ENCODE measurements around the gene CYTH3. TPM values are rescaled to one million over a fixed set of nuclear protein-coding genes. Genes with fewer than 3 reads are reported as not detected.

CYTH3 gene
- total RNA-seq, 1 donor from 2014 or later = 2.6 TPM

DNA sequence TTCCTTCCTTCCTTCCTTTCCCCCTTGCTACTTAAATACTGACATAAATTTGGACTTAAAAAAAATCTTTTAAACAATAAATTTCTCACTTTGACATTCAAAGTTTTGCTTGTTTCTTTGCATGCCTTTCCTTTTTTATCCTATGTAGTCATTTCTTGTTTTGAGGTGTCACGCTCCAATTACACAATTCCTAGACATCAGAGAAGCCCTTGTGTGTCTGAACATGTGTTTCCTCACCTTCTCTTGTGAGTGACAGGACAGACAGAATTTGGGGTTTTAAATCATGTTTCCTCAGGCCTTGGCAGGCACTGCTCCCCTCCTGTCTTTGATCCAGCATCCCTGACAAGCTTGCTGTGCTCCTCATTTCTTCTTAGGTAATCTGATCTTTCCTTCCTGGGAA is 91.3 kb downstream of the CYTH3 start:
- POLR2A ChIA-PET = no interaction called here
- H3K27ac Mint-ChIP-seq = no peak overlapping the region
- peaks cover 2% of the 10 kb centered on the region for H3K27me3 Mint-ChIP-seq
- H3K4me1 Mint-ChIP-seq = no peaks in the 10 kb centered on the region
- TF ChIP-seq, protein P1, sequence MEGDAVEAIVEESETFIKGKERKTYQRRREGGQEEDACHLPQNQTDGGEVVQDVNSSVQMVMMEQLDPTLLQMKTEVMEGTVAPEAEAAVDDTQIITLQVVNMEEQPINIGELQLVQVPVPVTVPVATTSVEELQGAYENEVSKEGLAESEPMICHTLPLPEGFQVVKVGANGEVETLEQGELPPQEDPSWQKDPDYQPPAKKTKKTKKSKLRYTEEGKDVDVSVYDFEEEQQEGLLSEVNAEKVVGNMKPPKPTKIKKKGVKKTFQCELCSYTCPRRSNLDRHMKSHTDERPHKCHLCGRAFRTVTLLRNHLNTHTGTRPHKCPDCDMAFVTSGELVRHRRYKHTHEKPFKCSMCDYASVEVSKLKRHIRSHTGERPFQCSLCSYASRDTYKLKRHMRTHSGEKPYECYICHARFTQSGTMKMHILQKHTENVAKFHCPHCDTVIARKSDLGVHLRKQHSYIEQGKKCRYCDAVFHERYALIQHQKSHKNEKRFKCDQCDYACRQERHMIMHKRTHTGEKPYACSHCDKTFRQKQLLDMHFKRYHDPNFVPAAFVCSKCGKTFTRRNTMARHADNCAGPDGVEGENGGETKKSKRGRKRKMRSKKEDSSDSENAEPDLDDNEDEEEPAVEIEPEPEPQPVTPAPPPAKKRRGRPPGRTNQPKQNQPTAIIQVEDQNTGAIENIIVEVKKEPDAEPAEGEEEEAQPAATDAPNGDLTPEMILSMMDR (IDR thresholded peaks at IDR 0.05) = no peak
- CTCF ChIA-PET = no interaction called here
- H3K9me3 Mint-ChIP-seq = no peaks in the 10 kb centered on the region
- no peak overlapping the region for H3K4me3 Mint-ChIP-seq
- H3K36me3 Mint-ChIP-seq (ENCODE audit: low read depth) = peaks cover 5% of the 10 kb centered on the region
- intact Hi-C loops (cut with micrococcal nuclease) = no loop called here
- ATAC-seq (ENCODE audit: low read depth) (no peak), DNase-seq (no peak)

DNA sequence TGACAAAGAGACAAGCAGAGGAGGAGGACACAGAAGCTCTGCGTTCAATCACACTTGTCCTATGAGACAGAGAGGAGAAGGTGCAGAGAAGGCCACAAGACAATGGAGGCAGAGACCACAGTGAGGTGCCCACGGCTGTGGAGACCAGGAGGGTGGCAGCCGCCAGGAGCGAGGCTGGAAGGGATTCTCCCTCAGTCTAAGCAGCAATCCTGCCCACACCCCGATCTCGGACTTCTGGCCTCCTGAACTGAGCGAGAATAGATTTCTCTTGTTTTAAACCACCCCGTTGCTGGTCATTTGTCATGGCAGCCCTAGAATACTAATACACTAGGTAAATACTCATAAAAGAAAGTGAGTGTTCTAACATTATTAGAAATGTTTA is 92.1 kb downstream of the CYTH3 start:
- H3K9me3 Mint-ChIP-seq = no peaks in the 10 kb centered on the region
- POLR2A ChIA-PET = no interaction called here
- H3K27ac Mint-ChIP-seq = no peak overlapping the region
- H3K4me3 Mint-ChIP-seq = no peak overlapping the region
- H3K27me3 Mint-ChIP-seq = peaks cover 2% of the 10 kb centered on the region
- TF ChIP-seq, protein P1 (IDR thresholded peaks at IDR 0.05) = no peak
- intact Hi-C loops (cut with micrococcal nuclease) = no loop called here
- ATAC-seq (ENCODE audit: low read depth) = no peak
- H3K36me3 Mint-ChIP-seq (ENCODE audit: low read depth) = peaks cover 5% of the 10 kb centered on the region
- CTCF ChIA-PET = no interaction called here
- H3K4me1 Mint-ChIP-seq = no peaks in the 10 kb centered on the region
- DNase-seq = no peak

DNA sequence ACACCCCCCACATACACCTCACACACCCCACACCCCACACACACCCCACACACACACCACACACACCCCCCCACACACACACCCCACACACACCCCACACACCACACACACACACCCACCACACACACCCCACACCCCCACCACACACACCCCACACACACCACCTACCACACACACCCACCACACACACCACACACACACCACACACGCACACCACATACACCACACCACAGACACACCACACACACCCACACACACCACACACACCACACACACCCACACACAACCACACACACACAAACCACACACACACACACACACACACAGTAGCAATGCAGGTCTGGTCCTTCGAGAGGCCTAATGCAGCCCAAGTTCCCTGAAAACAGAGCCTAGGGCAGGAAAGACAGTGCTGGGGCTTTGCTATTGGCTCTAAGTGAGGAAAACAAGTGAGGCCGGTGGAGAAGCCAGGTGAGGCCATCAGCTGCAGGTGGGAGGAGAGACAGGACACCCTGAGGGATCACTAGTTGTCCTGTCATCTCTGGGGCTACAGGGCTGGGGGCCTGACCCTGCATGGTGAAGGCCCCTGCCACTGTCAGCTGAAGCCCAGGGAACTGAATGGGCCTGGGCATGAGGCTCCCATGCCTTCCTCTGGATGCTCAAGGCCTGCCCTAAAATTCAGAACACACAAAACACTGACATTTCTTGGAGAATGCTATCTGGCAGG is 92.6 kb downstream of the CYTH3 start:
- ChIA-PET CTCF (no interaction called here), POLR2A (no interaction called here)
- TF ChIP-seq, protein P1 (IDR thresholded peaks at IDR 0.05) = no peak
- intact Hi-C loops (cut with micrococcal nuclease) = no loop called here
- H3K36me3 Mint-ChIP-seq (ENCODE audit: low read depth) = peaks cover 5% of the 10 kb centered on the region
- no peak overlapping the region for H3K4me3 Mint-ChIP-seq
- no peak overlapping the region for H3K27ac Mint-ChIP-seq
- no peaks in the 10 kb centered on the region for H3K4me1 Mint-ChIP-seq
- H3K9me3 Mint-ChIP-seq = no peaks in the 10 kb centered on the region
- DNase-seq (no peak), ATAC-seq (ENCODE audit: low read depth) (no peak)
- peaks cover 2% of the 10 kb centered on the region for H3K27me3 Mint-ChIP-seq

DNA sequence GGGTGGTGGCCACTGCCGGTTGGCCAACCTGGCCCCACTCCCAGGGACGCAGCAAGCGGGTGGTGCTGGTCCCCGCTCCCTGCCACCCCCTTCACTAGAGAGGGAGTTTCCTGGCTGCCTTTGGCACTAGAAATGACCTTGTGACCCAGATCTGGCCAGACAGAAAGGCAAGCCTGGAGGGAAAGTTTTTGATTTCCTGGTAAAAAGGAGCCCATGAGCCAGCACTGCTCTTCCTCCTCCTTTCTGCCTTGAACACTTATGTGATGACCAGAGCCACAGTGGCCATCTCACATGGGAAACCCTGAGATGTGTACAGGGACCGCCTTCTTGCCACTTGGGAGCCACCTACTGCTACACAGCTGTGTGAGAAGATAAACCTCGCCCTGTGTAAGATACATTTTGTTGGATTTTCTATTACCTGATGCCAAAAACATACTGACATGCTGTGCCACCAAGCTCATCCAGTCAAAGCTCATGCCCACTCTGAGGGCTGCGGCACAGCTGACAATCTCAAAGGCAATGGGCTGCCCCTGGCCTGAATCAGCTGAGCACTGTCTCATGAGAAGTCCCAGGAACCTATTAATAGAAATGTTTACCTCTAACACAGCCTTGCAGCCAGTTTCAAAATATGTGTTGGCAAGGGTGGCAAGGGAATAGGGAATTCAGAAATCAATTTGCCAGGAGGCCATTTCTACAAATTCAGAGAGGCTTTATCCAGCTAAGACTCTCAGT is 94.0 kb downstream of the CYTH3 start:
- H3K27ac Mint-ChIP-seq = no peak overlapping the region
- TF ChIP-seq, protein P1 (IDR thresholded peaks at IDR 0.05) = no peak
- H3K9me3 Mint-ChIP-seq = no peaks in the 10 kb centered on the region
- no peaks in the 10 kb centered on the region for H3K4me1 Mint-ChIP-seq
- peaks cover 2% of the 10 kb centered on the region for H3K36me3 Mint-ChIP-seq (ENCODE audit: low read depth)
- POLR2A ChIA-PET = no interaction called here
- H3K4me3 Mint-ChIP-seq = no peak overlapping the region
- ATAC-seq (ENCODE audit: low read depth) (no peak), DNase-seq (no peak)
- CTCF ChIA-PET = no interaction called here
- intact Hi-C loops (cut with micrococcal nuclease) = no loop called here
- H3K27me3 Mint-ChIP-seq = no peaks in the 10 kb centered on the region

DNA sequence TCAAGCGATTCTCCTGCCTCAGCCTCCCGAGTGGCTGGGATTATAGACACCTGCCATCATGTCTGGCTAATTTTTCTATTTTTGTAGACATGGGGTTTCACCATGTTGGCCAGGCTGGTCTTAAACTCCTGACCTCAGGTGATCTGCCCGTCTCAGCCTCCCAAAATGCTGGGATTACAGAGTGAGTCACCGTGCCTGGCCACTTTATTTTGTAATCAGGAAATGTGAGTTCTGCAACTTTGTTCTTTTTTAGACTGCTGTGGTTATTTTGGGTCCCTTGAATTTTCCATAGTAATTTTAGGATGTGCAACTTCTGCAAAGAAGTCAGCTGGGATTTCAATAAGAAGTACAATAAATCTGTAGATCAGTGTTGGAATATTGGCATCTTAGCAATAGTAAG is 96.8 kb downstream of the CYTH3 start:
- intact Hi-C loops (cut with micrococcal nuclease) = no loop called here
- Mint-ChIP-seq H3K36me3 (ENCODE audit: low read depth) (peaks cover 2% of the 10 kb centered on the region), H3K27me3 (no peaks in the 10 kb centered on the region), H3K27ac (no peak overlapping the region), H3K4me1 (no peaks in the 10 kb centered on the region), H3K4me3 (no peak overlapping the region), H3K9me3 (no peaks in the 10 kb centered on the region)
- ChIA-PET CTCF (no interaction called here), POLR2A (no interaction called here)
- ATAC-seq (ENCODE audit: low read depth) = no peak
- TF ChIP-seq, protein P1 (IDR thresholded peaks at IDR 0.05) = no peak
- DNase-seq = no peak

All from activated B cell treated with CpG ODN at 0.5 μM for 24 hours (primary cell).